Karpas-422 (cell line): Measurements from ENCODE around the gene ULK2. TPM values are rescaled to one million over a fixed set of nuclear protein-coding genes. Genes with fewer than 3 reads are reported as not detected.

Experiments
- DNase-seq: peaks from one replicate; pipeline ENCODE4 v3.0.0-alpha.2; 2015
- H2AFZ ChIP-seq: fragments of 200-600 bp; sonication (generic); 2 replicates; pipeline ENCODE4 v1.6.1; 2014; ENCODE audit warnings: antibody characterized with exemption, low read length, mixed read lengths
- H3K27ac ChIP-seq: fragments of 200-600 bp; sonication (generic); 2 replicates; pipeline ENCODE4 v1.5.1; 2014; ENCODE audit warnings: mild to moderate bottlenecking, low read length, moderate library complexity
- H3K27me3 ChIP-seq: fragments of 200-600 bp; sonication (generic); 2 replicates; pipeline ENCODE4 v1.6.1; 2014; ENCODE audit warnings: low read length, mixed read lengths
- H3K36me3 ChIP-seq: fragments of 200-600 bp; sonication (generic); 2 replicates; pipeline ENCODE4 v1.6.1; 2014; ENCODE audit warnings: low read length, mixed read lengths; ENCODE audit not compliant: insufficient read depth
- H3K4me1 ChIP-seq: fragments of 200-600 bp; sonication (generic); 2 replicates; pipeline ENCODE4 v1.6.1; 2014; ENCODE audit warnings: mild to moderate bottlenecking, low read length, mixed read lengths
- H3K4me2 ChIP-seq: fragments of 200-600 bp; sonication (generic); 2 replicates; pipeline ENCODE4 v1.6.1; 2014; ENCODE audit warnings: low read length, low read depth, mild to moderate bottlenecking; ENCODE audit not compliant: poor library complexity, severe bottlenecking
- H3K4me3 ChIP-seq: fragments of 200-600 bp; sonication (generic); 2 replicates; pipeline ENCODE4 v1.5.1; 2014; ENCODE audit warnings: mild to moderate bottlenecking, antibody characterized with exemption, low read length, mixed read lengths
- H3K79me2 ChIP-seq: fragments of 200-600 bp; sonication (generic); 2 replicates; pipeline ENCODE4 v1.6.1; 2014; ENCODE audit warnings: mild to moderate bottlenecking, low read length, mixed read lengths
- H3K9ac ChIP-seq: fragments of 200-600 bp; sonication (generic); 2 replicates; pipeline ENCODE4 v1.6.0; 2014; ENCODE audit warnings: low read length
- H3K9me2 ChIP-seq: fragments of 200-600 bp; sonication (generic), shearing (Covaris generic); replicated peaks from 2 replicates; pipeline ENCODE4 v1.6.0; 2014; ENCODE audit warnings: mild to moderate bottlenecking, low read length, moderate library complexity; ENCODE audit not compliant: insufficient read depth
- H3K9me3 ChIP-seq: fragments of 300-700, 200-600 bp; sonication (generic); 2 replicates; pipeline ENCODE4 v1.6.1; 2014; ENCODE audit warnings: low read length, mixed read lengths
- H4K20me1 ChIP-seq: fragments of 200-600 bp; sonication (generic); 2 replicates; pipeline ENCODE4 v1.6.1; 2014; ENCODE audit warnings: mild to moderate bottlenecking, antibody characterized with exemption, low read length, low read depth; ENCODE audit not compliant: insufficient read depth
- total RNA-seq: library from RNA; depleted of rRNA; stranded (reverse); fragments of >200 nt; shearing (Covaris generic); gene quantifications from 2 replicates; pipeline ENCODE4 v1.2.3, GENCODE V29; 2014; ENCODE audit warnings: low replicate concordance

ULK2 gene
- total RNA-seq, 1 experiment from 2014 or later = not detected

- H3K4me2 ChIP-seq = no peak overlapping the region
- DNase-seq = no peak
Measured at GRCh38 chr17:19740933-19741332, 126.8 kb downstream of the ULK2 start.

GRCh38 chr17:19739241-19740201, 128.2 kb downstream of the ULK2 start:
- no peak overlapping the region for H3K4me3 ChIP-seq
- no peaks in the 10 kb centered on the region for H3K79me2 ChIP-seq
- DNase-seq = no peak
- H3K9me3 ChIP-seq = no peaks in the 10 kb centered on the region
- no peaks in the 10 kb centered on the region for H4K20me1 ChIP-seq
- no peak overlapping the region for H3K4me2 ChIP-seq
- H3K9me2 ChIP-seq = no peaks in the 10 kb centered on the region
- no peaks in the 10 kb centered on the region for H3K27me3 ChIP-seq
- H3K36me3 ChIP-seq = no peaks in the 10 kb centered on the region
- no peak overlapping the region for H3K9ac ChIP-seq
- no peaks in the 10 kb centered on the region for H3K4me1 ChIP-seq
- no peak overlapping the region for H3K27ac ChIP-seq
- no peak overlapping the region for H2AFZ ChIP-seq

More at GRCh38 chr17:19740933-19741332, 126.8 kb downstream of the ULK2 start:
- Histone ChIP-seq H3K27ac (no peak overlapping the region), H3K27me3 (no peaks in the 10 kb centered on the region), H3K4me3 (no peak overlapping the region), H3K79me2 (no peaks in the 10 kb centered on the region), H3K9me3 (no peaks in the 10 kb centered on the region), H3K9ac (no peak overlapping the region), H3K4me1 (no peaks in the 10 kb centered on the region), H3K36me3 (no peaks in the 10 kb centered on the region), H2AFZ (no peak overlapping the region), H3K9me2 (no peaks in the 10 kb centered on the region), H4K20me1 (no peaks in the 10 kb centered on the region)

GRCh38 chr17:19738757-19739156, 129.0 kb downstream of the ULK2 start:
- Histone ChIP-seq H3K79me2 (no peaks in the 10 kb centered on the region), H4K20me1 (no peaks in the 10 kb centered on the region), H3K9me2 (no peaks in the 10 kb centered on the region), H3K9me3 (no peaks in the 10 kb centered on the region), H3K4me1 (no peaks in the 10 kb centered on the region), H3K36me3 (no peaks in the 10 kb centered on the region), H2AFZ (no peak overlapping the region), H3K27ac (no peak overlapping the region), H3K4me2 (no peak overlapping the region), H3K9ac (no peak overlapping the region), H3K27me3 (no peaks in the 10 kb centered on the region), H3K4me3 (no peak overlapping the region)
- DNase-seq = no peak

- no peak for DNase-seq
- H3K27me3 ChIP-seq = no peaks in the 10 kb centered on the region
- no peaks in the 10 kb centered on the region for H4K20me1 ChIP-seq
- no peak overlapping the region for H3K27ac ChIP-seq
- H3K4me2 ChIP-seq = no peak overlapping the region
- H3K79me2 ChIP-seq = no peaks in the 10 kb centered on the region
- no peak overlapping the region for H3K9ac ChIP-seq
- no peak overlapping the region for H2AFZ ChIP-seq
- H3K4me3 ChIP-seq = no peak overlapping the region
- no peaks in the 10 kb centered on the region for H3K9me3 ChIP-seq
- no peaks in the 10 kb centered on the region for H3K36me3 ChIP-seq
- H3K4me1 ChIP-seq = no peaks in the 10 kb centered on the region
- H3K9me2 ChIP-seq = no peaks in the 10 kb centered on the region
Measured at GRCh38 chr17:19738073-19738449, 129.7 kb downstream of the ULK2 start.

GRCh38 chr17:19737305-19738072, 130.2 kb downstream of the ULK2 start:
- no peaks in the 10 kb centered on the region for H3K79me2 ChIP-seq
- no peaks in the 10 kb centered on the region for H3K9me3 ChIP-seq
- no peak overlapping the region for H3K4me3 ChIP-seq
- H4K20me1 ChIP-seq = no peaks in the 10 kb centered on the region
- no peak overlapping the region for H2AFZ ChIP-seq
- no peaks in the 10 kb centered on the region for H3K36me3 ChIP-seq
- H3K4me1 ChIP-seq = no peaks in the 10 kb centered on the region
- DNase-seq = no peak
- no peaks in the 10 kb centered on the region for H3K9me2 ChIP-seq
- H3K27ac ChIP-seq = no peak overlapping the region
- H3K9ac ChIP-seq = no peak overlapping the region
- H3K4me2 ChIP-seq = no peak overlapping the region
- no peaks in the 10 kb centered on the region for H3K27me3 ChIP-seq

- H3K27ac ChIP-seq = no peak overlapping the region
- no peak overlapping the region for H3K4me3 ChIP-seq
- H3K36me3 ChIP-seq = no peaks in the 10 kb centered on the region
- H2AFZ ChIP-seq = no peak overlapping the region
- DNase-seq = no peak
- no peaks in the 10 kb centered on the region for H4K20me1 ChIP-seq
- H3K9ac ChIP-seq = no peak overlapping the region
- no peaks in the 10 kb centered on the region for H3K27me3 ChIP-seq
- H3K4me2 ChIP-seq = no peak overlapping the region
- H3K4me1 ChIP-seq = no peaks in the 10 kb centered on the region
- H3K9me2 ChIP-seq = no peaks in the 10 kb centered on the region
- H3K9me3 ChIP-seq = no peaks in the 10 kb centered on the region
- no peaks in the 10 kb centered on the region for H3K79me2 ChIP-seq
Measured at GRCh38 chr17:19736071-19736470, 131.7 kb downstream of the ULK2 start.

- H3K36me3 ChIP-seq = no peaks in the 10 kb centered on the region
- H3K27me3 ChIP-seq = no peaks in the 10 kb centered on the region
- H3K9me3 ChIP-seq = no peaks in the 10 kb centered on the region
- H3K79me2 ChIP-seq = no peaks in the 10 kb centered on the region
- H4K20me1 ChIP-seq = no peaks in the 10 kb centered on the region
- H2AFZ ChIP-seq = no peak overlapping the region
- H3K27ac ChIP-seq = no peak overlapping the region
- H3K4me3 ChIP-seq = no peak overlapping the region
- no peaks in the 10 kb centered on the region for H3K9me2 ChIP-seq
- H3K4me2 ChIP-seq = no peak overlapping the region
- DNase-seq = no peak
- H3K4me1 ChIP-seq = no peaks in the 10 kb centered on the region
- no peak overlapping the region for H3K9ac ChIP-seq
Measured at GRCh38 chr17:19733953-19734526, 133.7 kb downstream of the ULK2 start.

GRCh38 chr17:19731626-19732025, 136.1 kb downstream of the ULK2 start:
- DNase-seq = no peak
- Histone ChIP-seq H3K4me2 (no peak overlapping the region), H3K4me1 (no peaks in the 10 kb centered on the region), H3K79me2 (no peaks in the 10 kb centered on the region), H3K4me3 (no peak overlapping the region), H3K9me3 (no peaks in the 10 kb centered on the region), H3K9me2 (no peaks in the 10 kb centered on the region), H3K36me3 (no peaks in the 10 kb centered on the region), H4K20me1 (no peaks in the 10 kb centered on the region), H2AFZ (no peak overlapping the region), H3K27me3 (no peaks in the 10 kb centered on the region), H3K27ac (no peak overlapping the region), H3K9ac (no peak overlapping the region)
